Urothelium cell line (cell line): ENCODE results near the gene MYRF.

Experiments used
- DNase-seq: peaks from one replicate; pipeline ENCODE4 v3.0.0; 2011; ENCODE audit warnings: low spot score, mixed read lengths
- FAIRE-seq: peaks from 2 replicates; lab custom pipeline; 2011; peaks lifted over from hg19 to GRCh38; lab: Jason Lieb, UNC

MYRF gene

GRCh38 chr11:61814958-61815789 lies 62.7 kb downstream of the MYRF start:
- FAIRE-seq (no peak), DNase-seq (peak; percentile 92)

- FAIRE-seq (no peak), DNase-seq (peak; percentile 71)
Observed at GRCh38 chr11:61815790-61816735, 63.6 kb downstream of the MYRF start.

GRCh38 chr11:61816736-61817455 lies 64.5 kb downstream of the MYRF start, which contains the start of gene FADS1:
TSS of gene FADS1 (minus strand) at chr11:61817003. CDS start at chr11:61816929, 74 bp downstream.
- DNase-seq = peak; percentile 96
- FAIRE-seq = no peak

GRCh38 chr11:61817471-61818202 lies 65.2 kb downstream of the MYRF start:
- DNase-seq (no peak), FAIRE-seq (no peak)

GRCh38 chr11:61820174-61820573 lies 67.7 kb downstream of the MYRF start:
- DNase-seq (no peak), FAIRE-seq (no peak)

GRCh38 chr11:61826930-61827570 lies 74.6 kb downstream of the MYRF start:
- DNase-seq (no peak), FAIRE-seq (no peak)

GRCh38 chr11:61827571-61828378 lies 75.3 kb downstream of the MYRF start, which contains the start of gene FADS2:
TSS of gene FADS2 (plus strand) at chr11:61828300. CDS start at chr11:61828391, 91 bp downstream.
- DNase-seq (peak; percentile 94), FAIRE-seq (peak; percentile 61)

- FAIRE-seq (no peak), DNase-seq (no peak)
Observed at GRCh38 chr11:61828379-61828628, 75.9 kb downstream of the MYRF start.

GRCh38 chr11:61828629-61829407 lies 76.4 kb downstream of the MYRF start:
- DNase-seq (peak; percentile 68), FAIRE-seq (no peak)

- FAIRE-seq = no peak
- no peak for DNase-seq
Observed at GRCh38 chr11:61829806-61830205, 77.4 kb downstream of the MYRF start.

- no peak for DNase-seq
- FAIRE-seq = no peak
Observed at GRCh38 chr11:61830237-61831105, 78.0 kb downstream of the MYRF start.

- DNase-seq (no peak), FAIRE-seq (no peak)
Observed at GRCh38 chr11:61832207-61832606, 79.8 kb downstream of the MYRF start.

- DNase-seq (no peak), FAIRE-seq (no peak)
Observed at GRCh38 chr11:61832754-61833153, 80.3 kb downstream of the MYRF start.

- FAIRE-seq (no peak), DNase-seq (no peak)
Observed at GRCh38 chr11:61833471-61833870, 81.0 kb downstream of the MYRF start.

GRCh38 chr11:61833926-61834277 lies 81.5 kb downstream of the MYRF start:
- DNase-seq = no peak
- FAIRE-seq = no peak

GRCh38 chr11:61834278-61835048 lies 82.0 kb downstream of the MYRF start:
- FAIRE-seq (no peak), DNase-seq (no peak)

GRCh38 chr11:61836193-61836592 lies 83.8 kb downstream of the MYRF start:
- FAIRE-seq = no peak
- DNase-seq = no peak
